HepG2 (cell line): ENCODE measurements around the gene TK1. TPM values are rescaled to one million over a fixed set of nuclear protein-coding genes. Genes with fewer than 3 reads are reported as not detected.
A peak's percentile ranks its signal among the peaks of the same experiment; 100 is the strongest.

Experiments used
- AGO2 ChIP-seq: fragments of 200-400 bp; formaldehyde crosslinking; optimal IDR thresholded peaks from 2 replicates; pipeline ENCODE3; 2017; ENCODE audit warnings: mild to moderate bottlenecking, low read depth, low read length, moderate library complexity
- AKAP8 ChIP-seq: sonication (generic); formaldehyde crosslinking; IDR thresholded peaks from 2 replicates; pipeline ENCODE4 v1.5.1; 2020; ENCODE audit warnings: mild to moderate bottlenecking, missing genetic modification reagents
- ATF3 ChIP-seq: sonication (generic); formaldehyde crosslinking; IDR thresholded peaks from 2 replicates; pipeline ENCODE4 v1.4.0; 2020; ENCODE audit warnings: missing genetic modification reagents
- BCL6 ChIP-seq: IDR thresholded peaks from 2 replicates; pipeline ENCODE4 v1.6.1; 2016; ENCODE audit warnings: missing genetic modification reagents, missing compliant biosample characterization
- CREBL2 ChIP-seq: sonication (generic); formaldehyde crosslinking; IDR thresholded peaks from 2 replicates; pipeline ENCODE4 v1.8.1; 2023; ENCODE audit warnings: missing genetic modification reagents, mild to moderate bottlenecking, borderline replicate concordance
- EHMT2 ChIP-seq: fragments of 200-600 bp; sonication (generic); IDR thresholded peaks from 2 replicates; pipeline ENCODE4 v1.7.0; 2017; ENCODE audit warnings: antibody characterized with exemption, low read depth, low read length, borderline replicate concordance
- ELF1 ChIP-seq: sonication (generic); formaldehyde crosslinking; IDR thresholded peaks from 2 replicates; pipeline ENCODE4 v1.4.0; 2020; ENCODE audit warnings: missing genetic modification reagents
- ETV5 ChIP-seq: IDR thresholded peaks from 2 replicates; pipeline ENCODE4 v1.6.1; 2018; ENCODE audit warnings: missing biosample characterization, missing genetic modification reagents, inconsistent platforms, borderline replicate concordance
- GFI1 ChIP-seq: sonication (generic); formaldehyde crosslinking; IDR thresholded peaks from 2 replicates; pipeline ENCODE4 v1.5.0; 2020; ENCODE audit warnings: missing genetic modification reagents, mild to moderate bottlenecking, borderline replicate concordance
- IRF9 ChIP-seq: sonication (generic); formaldehyde crosslinking; IDR thresholded peaks from 2 replicates; pipeline ENCODE4 v1.8.0; 2022; ENCODE audit warnings: missing genetic modification reagents, mild to moderate bottlenecking, borderline replicate concordance
- ISX ChIP-seq: sonication (generic); formaldehyde crosslinking; conservative IDR thresholded peaks from 2 replicates; pipeline ENCODE4 v1.5.0; 2020; ENCODE audit warnings: missing genetic modification reagents
- KLF11 ChIP-seq: IDR thresholded peaks from 2 replicates; pipeline ENCODE4 v1.6.1; 2016; ENCODE audit warnings: missing compliant biosample characterization
- MED1 ChIP-seq: sonication (generic); formaldehyde crosslinking; IDR thresholded peaks from 2 replicates; pipeline ENCODE4 v1.4.0; 2020; ENCODE audit warnings: missing genetic modification reagents
- MED8 ChIP-seq: sonication (generic); formaldehyde crosslinking; IDR thresholded peaks from 2 replicates; pipeline ENCODE4 v1.8.1; 2023; ENCODE audit warnings: mild to moderate bottlenecking, missing genetic modification reagents; ENCODE audit not compliant: insufficient replicate concordance
- MXD1 ChIP-seq: sonication (generic); formaldehyde crosslinking; IDR thresholded peaks from 2 replicates; pipeline ENCODE4 v1.4.0; 2020; ENCODE audit warnings: mild to moderate bottlenecking, missing genetic modification reagents
- NAIF1 ChIP-seq: sonication (generic); formaldehyde crosslinking; IDR thresholded peaks from 2 replicates; pipeline ENCODE4 v1.5.0; 2020; ENCODE audit warnings: mild to moderate bottlenecking, missing genetic modification reagents, borderline replicate concordance
- NCOR1 ChIP-seq: fragments of 200-600 bp; sonication (generic); IDR thresholded peaks from 2 replicates; pipeline ENCODE4 v1.7.0; 2017; ENCODE audit warnings: antibody characterized with exemption, low read length, borderline replicate concordance
- NFYC ChIP-seq: IDR thresholded peaks from 2 replicates; pipeline ENCODE4 v1.6.1; 2016; ENCODE audit warnings: missing genetic modification reagents, missing compliant biosample characterization
- SNAPC5 ChIP-seq: sonication (generic); formaldehyde crosslinking; IDR thresholded peaks from 2 replicates; pipeline ENCODE4 v1.8.1; 2023; ENCODE audit warnings: mild to moderate bottlenecking, missing genetic modification reagents, borderline replicate concordance
- TRIM22 ChIP-seq: fragments of 450-650 bp; IDR thresholded peaks from 2 replicates; pipeline ENCODE4 v1.6.1; 2017
- ZFP82 ChIP-seq: sonication (generic); formaldehyde crosslinking; IDR thresholded peaks from 2 replicates; pipeline ENCODE4 v1.5.1; 2020; ENCODE audit warnings: mild to moderate bottlenecking, missing genetic modification reagents, borderline replicate concordance
- ZNF205 ChIP-seq: IDR thresholded peaks from 2 replicates; pipeline ENCODE4 v1.6.1; 2018; ENCODE audit warnings: missing biosample characterization, missing genetic modification reagents
- ZNF234 ChIP-seq: sonication (generic); formaldehyde crosslinking; conservative IDR thresholded peaks from 2 replicates; pipeline ENCODE4 v1.5.1; 2020; ENCODE audit warnings: mild to moderate bottlenecking, missing genetic modification reagents
- ZNF256 ChIP-seq: sonication (generic); formaldehyde crosslinking; conservative IDR thresholded peaks from 2 replicates; pipeline ENCODE4 v1.4.0; 2020; ENCODE audit warnings: missing genetic modification reagents
- ZNF629 ChIP-seq: sonication (generic); formaldehyde crosslinking; conservative IDR thresholded peaks from 2 replicates; pipeline ENCODE4 v1.5.0; 2020; ENCODE audit warnings: missing genetic modification reagents
- ZNF724P ChIP-seq: sonication (generic); formaldehyde crosslinking; IDR thresholded peaks from 2 replicates; pipeline ENCODE4 v1.8.0; 2022; ENCODE audit warnings: missing genetic modification reagents, borderline replicate concordance
- ZNF749 ChIP-seq: sonication (generic); formaldehyde crosslinking; IDR thresholded peaks from 2 replicates; pipeline ENCODE4 v1.8.0; 2022; ENCODE audit warnings: mild to moderate bottlenecking, missing genetic modification reagents, moderate library complexity, borderline replicate concordance
- ZNF766 ChIP-seq: sonication (generic); formaldehyde crosslinking; IDR thresholded peaks from 2 replicates; pipeline ENCODE4 v1.5.0; 2020; ENCODE audit warnings: missing genetic modification reagents, borderline replicate concordance
- polyA plus RNA-seq, 8 experiments: library from polyadenylated mRNA; depleted of rRNA in 3 of 8; stranded (reverse) in 7 of 8; unstranded in 1 of 8; fragments of >200 nt; fragmentation: Illumina TruSeq in 4 of 8; extraction: Trizol in 4 of 8; gene quantifications; 2 replicates each; pipeline versions ENCODE4 v1.2.1 to v1.2.3, GENCODE V29; 2011 to 2016; ENCODE audit warnings: low read depth in 4 of 8, missing spikeins in 1 of 8, mixed read lengths in 1 of 8; ENCODE audit not compliant: insufficient read depth in 1 of 8
- total RNA-seq, 5 experiments: library from RNA; depleted of rRNA; stranded (reverse); fragments of >200 nt; fragmentation: Illumina TruSeq; extraction: Trizol; gene quantifications; 2 replicates each; pipeline ENCODE4 v1.2.3, GENCODE V29; 2016; ENCODE audit warnings: low read depth in 1 of 5

TK1 gene
- total and polyA plus RNA-seq, 2 of the 13 experiments (the other 11 are each of a cell fraction or from before 2014, with no cell fraction given): 45.0 to 96.0 TPM

GRCh38 chr17:78127239-78127887, 59.5 kb downstream of the TK1 start (continued):
- peak; percentile 85; the same call in 1 of the 2 replicates for TF ChIP-seq SNAPC5
- peak; percentile 94 for TF ChIP-seq MED1 (CRISPR knock-in tag)
- peak; percentile 2 for TF ChIP-seq MED8 (CRISPR knock-in tag)
- peak; percentile 21; the same call in 1 of the 2 replicates for TF ChIP-seq ZNF749 (CRISPR knock-in tag)
- peak; percentile 26; the same call in 1 of the 2 replicates for TF ChIP-seq KLF11 (CRISPR knock-in tag)
- TF ChIP-seq AGO2: peak; percentile 82
- TF ChIP-seq ZNF234 (CRISPR knock-in tag): no peak
- peak; percentile 69; the same call in 1 of the 2 replicates for TF ChIP-seq NCOR1
- no peak for TF ChIP-seq ATF3 (CRISPR knock-in tag)
- peak; percentile 73; the same call in 1 of the 2 replicates for TF ChIP-seq GFI1
- TF ChIP-seq ZNF724P (CRISPR knock-in tag): peak; percentile 63; the same call in 1 of the 2 replicates
- no peak for TF ChIP-seq ZNF256 (CRISPR knock-in tag)
- TF ChIP-seq IRF9: peak; percentile 67; the same call in 1 of the 2 replicates
- TF ChIP-seq ZFP82: 0 out of 2 replicates have a peak, but pooled peaks have one; percentile 4
- 0 out of 2 replicates have a peak, but pooled peaks have one; percentile 2 for TF ChIP-seq ZNF766 (CRISPR knock-in tag)
- no peak for TF ChIP-seq ISX (CRISPR knock-in tag)
- TF ChIP-seq ZNF629: 0 out of 2 replicates have a peak, but pooled peaks have one; percentile 3
- peak; percentile 77 for TF ChIP-seq ELF1
- peak; percentile 100 for TF ChIP-seq ETV5 (CRISPR knock-in tag)
- no peak for TF ChIP-seq NAIF1 (CRISPR knock-in tag)
- peak; percentile 48; the same call in 1 of the 2 replicates for TF ChIP-seq MXD1
- peak; percentile 52; the same call in 1 of the 2 replicates for TF ChIP-seq BCL6 (CRISPR knock-in tag)
- peak; percentile 89 for TF ChIP-seq AKAP8 (CRISPR knock-in tag)
- no peak for TF ChIP-seq CREBL2 (CRISPR knock-in tag)
- 0 out of 2 replicates have a peak, but pooled peaks have one; percentile 29 for TF ChIP-seq ZNF205
- TF ChIP-seq NFYC (CRISPR knock-in tag): peak; percentile 28; the same call in 1 of the 2 replicates
- TF ChIP-seq EHMT2: no peak
- no peak for TF ChIP-seq TRIM22
